Peyer's patch (tissue), 4 donors: ENCODE measurements around the gene TMED1.

Experiments
- POLR2A ChIP-seq, 2 donors: fragments of 450-650 bp; IDR thresholded peaks; one replicate each; pipeline ENCODE4 v1.5.1; 2017; ENCODE audit warnings: antibody characterized with exemption in 2 of 2, mild to moderate bottlenecking in 2 of 2, moderate library complexity in 2 of 2
- TF ChIP-seq, protein P1 (sequence below), 6 experiments: fragments of 450-650 bp in 4 of 6; fragments of 200-600 bp in 2 of 6; sonication (generic) in 1 of 6; IDR thresholded peaks; one replicate each; pipeline ENCODE4 v1.5.1; 2017 to 2019; ENCODE audit warnings: antibody characterized with exemption in 6 of 6, mild to moderate bottlenecking in 3 of 6, moderate library complexity in 1 of 6

DNA sequence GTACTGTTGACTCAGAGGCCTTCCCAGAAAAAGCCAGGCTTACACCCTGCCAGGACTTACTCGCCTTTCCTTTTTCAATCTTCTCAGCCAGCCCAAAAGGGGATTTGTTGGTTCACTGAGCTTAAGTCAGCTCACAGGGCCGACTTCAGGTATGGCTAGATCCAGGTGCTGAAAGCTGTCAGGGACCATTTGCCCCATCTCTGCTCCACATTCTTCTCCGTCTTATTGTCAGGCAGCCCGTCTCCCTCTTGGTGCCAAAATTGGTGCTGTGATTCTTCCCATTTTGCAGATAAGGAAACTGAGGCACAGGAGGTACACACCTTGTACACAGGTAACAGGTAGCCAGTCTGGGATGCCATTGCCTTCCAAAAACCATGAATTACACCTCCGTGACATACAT is 14.6 kb upstream of the TMED1 start:
- TF ChIP-seq, protein P1, sequence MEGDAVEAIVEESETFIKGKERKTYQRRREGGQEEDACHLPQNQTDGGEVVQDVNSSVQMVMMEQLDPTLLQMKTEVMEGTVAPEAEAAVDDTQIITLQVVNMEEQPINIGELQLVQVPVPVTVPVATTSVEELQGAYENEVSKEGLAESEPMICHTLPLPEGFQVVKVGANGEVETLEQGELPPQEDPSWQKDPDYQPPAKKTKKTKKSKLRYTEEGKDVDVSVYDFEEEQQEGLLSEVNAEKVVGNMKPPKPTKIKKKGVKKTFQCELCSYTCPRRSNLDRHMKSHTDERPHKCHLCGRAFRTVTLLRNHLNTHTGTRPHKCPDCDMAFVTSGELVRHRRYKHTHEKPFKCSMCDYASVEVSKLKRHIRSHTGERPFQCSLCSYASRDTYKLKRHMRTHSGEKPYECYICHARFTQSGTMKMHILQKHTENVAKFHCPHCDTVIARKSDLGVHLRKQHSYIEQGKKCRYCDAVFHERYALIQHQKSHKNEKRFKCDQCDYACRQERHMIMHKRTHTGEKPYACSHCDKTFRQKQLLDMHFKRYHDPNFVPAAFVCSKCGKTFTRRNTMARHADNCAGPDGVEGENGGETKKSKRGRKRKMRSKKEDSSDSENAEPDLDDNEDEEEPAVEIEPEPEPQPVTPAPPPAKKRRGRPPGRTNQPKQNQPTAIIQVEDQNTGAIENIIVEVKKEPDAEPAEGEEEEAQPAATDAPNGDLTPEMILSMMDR (IDR thresholded peaks at IDR 0.05): no peak
- no peak for TF ChIP-seq POLR2A (IDR thresholded peaks at IDR 0.05)
